ENCODE measurements around the gene TMEM220.
"Not testable (repeated sequence)": the region's sequence is repeated elsewhere in the genome, so short reads cannot be mapped to it uniquely, and the experiment has no call there.

TMEM220 gene

GRCh38 chr17:10728331-10728892 lies 1.4 kb downstream of the TMEM220 start:
- no peak for DNase-seq (ENCODE audit: low read depth)

- DNase-seq (ENCODE audit: low read depth) = no peak
Observed at GRCh38 chr17:10727192-10727591, 2.6 kb downstream of the TMEM220 start.

GRCh38 chr17:10726196-10726595 lies 3.6 kb downstream of the TMEM220 start:
- no peak for DNase-seq (ENCODE audit: low read depth)

GRCh38 chr17:10725262-10725661 lies 4.6 kb downstream of the TMEM220 start:
- DNase-seq (ENCODE audit: low read depth) = no peak

- DNase-seq (ENCODE audit: low read depth) = no peak
Observed at GRCh38 chr17:10724546-10725195, 5.2 kb downstream of the TMEM220 start.

- no peak for DNase-seq (ENCODE audit: low read depth)
Observed at GRCh38 chr17:10718547-10718946, 11.3 kb downstream of the TMEM220 start.

GRCh38 chr17:10716218-10716617 lies 13.6 kb downstream of the TMEM220 start:
- DNase-seq (ENCODE audit: low read depth) = no peak

GRCh38 chr17:10713318-10713717 lies 16.5 kb downstream of the TMEM220 start:
- no peak for DNase-seq (ENCODE audit: low read depth)

- no peak for DNase-seq (ENCODE audit: low read depth)
Observed at GRCh38 chr17:10705727-10706126, 24.1 kb downstream of the TMEM220 start.

GRCh38 chr17:10702574-10702973 lies 27.2 kb downstream of the TMEM220 start:
- DNase-seq (ENCODE audit: low read depth) = no peak

GRCh38 chr17:10699856-10700255 lies 30.0 kb downstream of the TMEM220 start:
- no peak for DNase-seq (ENCODE audit: low read depth)

- DNase-seq (ENCODE audit: low read depth) = no peak
Observed at GRCh38 chr17:10698096-10698818, 31.6 kb downstream of the TMEM220 start.

GRCh38 chr17:10697092-10698081 lies 32.4 kb downstream of the TMEM220 start, which contains the start of the genes ADPRM and SCO1:
ADPRM (plus strand) TSS chr17:10697594; CDS start chr17:10704927, 7,333 bp downstream.
SCO1 (minus strand) TSS chr17:10697533; CDS start chr17:10697507, 26 bp downstream.
- peak; percentile 87 for DNase-seq (ENCODE audit: low read depth)

- not testable (repeated sequence) for DNase-seq (ENCODE audit: low read depth)
Observed at GRCh38 chr17:10695875-10696407, 33.9 kb downstream of the TMEM220 start.

- no peak for DNase-seq (ENCODE audit: low read depth)
Observed at GRCh38 chr17:10687499-10687898, 42.3 kb downstream of the TMEM220 start.

- DNase-seq (ENCODE audit: low read depth) = no peak
Observed at GRCh38 chr17:10683853-10684252, 46.0 kb downstream of the TMEM220 start.

GRCh38 chr17:10681866-10682446 lies 47.9 kb downstream of the TMEM220 start:
- no peak for DNase-seq (ENCODE audit: low read depth)

GRCh38 chr17:10674704-10675103 lies 55.1 kb downstream of the TMEM220 start:
- DNase-seq (ENCODE audit: low read depth) = no peak

- DNase-seq (ENCODE audit: low read depth) = no peak
Observed at GRCh38 chr17:10673312-10673711, 56.5 kb downstream of the TMEM220 start.

GRCh38 chr17:10668775-10669174 lies 61.0 kb downstream of the TMEM220 start:
- DNase-seq (ENCODE audit: low read depth) = no peak

GRCh38 chr17:10666906-10667305 lies 62.9 kb downstream of the TMEM220 start:
- no peak for DNase-seq (ENCODE audit: low read depth)

All from activated T-cell treated with anti-CD3 and anti-CD28 coated beads for 48 hours (primary cell).